Stomach (tissue), 4 donors: Measurements from ENCODE around the gene CTDP1.

Source experiments
- CTCF ChIP-seq, 7 experiments: fragments of 450-650 bp in 4 of 7; fragments of 200-600 bp in 3 of 7; sonication (generic) in 3 of 7; IDR thresholded peaks; one replicate each; pipeline ENCODE4 v1.5.1; 2016 to 2019; ENCODE audit warnings: antibody characterized with exemption in 7 of 7, control low read depth in 2 of 7, mild to moderate bottlenecking in 1 of 7
- EP300 ChIP-seq: sonication (generic); formaldehyde crosslinking; IDR thresholded peaks from one replicate; pipeline ENCODE4 v1.6.1; 2017; ENCODE audit warnings: antibody characterized with exemption
- POLR2A ChIP-seq, 4 donors: fragments of 450-650 bp; IDR thresholded peaks; one replicate each; pipeline ENCODE4 v1.6.1; 2016; ENCODE audit warnings: antibody characterized with exemption in 4 of 4, control low read depth in 2 of 4, mild to moderate bottlenecking in 1 of 4, moderate library complexity in 1 of 4

GRCh38 chr18:79741362-79741700, 61.7 kb downstream of the CTDP1 start:
- no peak for TF ChIP-seq CTCF (IDR thresholded peaks at IDR 0.05)
- no peak for TF ChIP-seq POLR2A (IDR thresholded peaks at IDR 0.05)
- TF ChIP-seq EP300 = no peak
